SH-SY5Y (cell line): ENCODE data around the gene PITRM1.

Experiments
- GATA2 ChIP-seq: IDR thresholded peaks from 2 replicates; pipeline ENCODE4 v1.6.1; 2011; ENCODE audit warnings: mild to moderate bottlenecking, low read depth, low read length
- GATA3 ChIP-seq: IDR thresholded peaks from 2 replicates; pipeline ENCODE4 v1.6.1; 2011; ENCODE audit warnings: low read depth, mild to moderate bottlenecking, low read length, moderate library complexity

- TF ChIP-seq GATA2 (no peak), GATA3 (no peak)
Observed at GRCh38 chr10:3117486-3117885, 55.1 kb downstream of the PITRM1 start.
